Gastroesophageal sphincter (tissue), 4 donors: ENCODE measurements around the gene ZFAND6. TPM values are rescaled to one million over a fixed set of nuclear protein-coding genes. Genes with fewer than 3 reads are reported as not detected.
"Not testable (repeated sequence)": the region's sequence is repeated elsewhere in the genome, so short reads cannot be mapped to it uniquely, and the experiment has no call there.

Experiments
- ATAC-seq: fragments of 150-250 bp; one replicate; pipeline ENCODE4 v1.9.1; 2016; ENCODE audit warnings: mild to moderate bottlenecking, moderate library complexity
- H3K27ac ChIP-seq, 4 donors: fragments of 200-600 bp; sonication (generic) in 3 of 4; 1 replicate in 3 of 4; 2 replicates in 1 of 4; pipeline ENCODE4 v1.5.1; 2016 to 2019
- H3K27me3 ChIP-seq: fragments of 200-600 bp; sonication (generic); one replicate; pipeline ENCODE4 v1.5.1; 2019
- H3K36me3 ChIP-seq, 2 donors: fragments of 200-600 bp; sonication (generic); one replicate each; pipeline ENCODE4 v1.5.1; 2019; ENCODE audit warnings: control low read depth in 1 of 2
- H3K4me1 ChIP-seq, 3 donors: fragments of 200-600 bp; sonication (generic); 1 replicate in 2 of 3; 2 replicates in 1 of 3; pipeline ENCODE4 v1.5.1; 2016 to 2019; ENCODE audit warnings: control low read depth in 2 of 3
- H3K4me3 ChIP-seq, 2 donors: fragments of 200-600 bp; sonication (generic); one replicate each; pipeline ENCODE4 v1.5.1; 2019; ENCODE audit warnings: mild to moderate bottlenecking in 1 of 2, moderate library complexity in 1 of 2
- H3K9me3 ChIP-seq, 3 donors: fragments of 200-600 bp; sonication (generic); one replicate each; pipeline ENCODE4 v1.5.1; 2017 to 2019; ENCODE audit warnings: control low read depth in 2 of 3
- EP300 ChIP-seq: sonication (generic); formaldehyde crosslinking; IDR thresholded peaks from one replicate; pipeline ENCODE4 v1.6.1; 2017; ENCODE audit warnings: antibody characterized with exemption, mild to moderate bottlenecking
- POLR2A ChIP-seq, 2 donors: fragments of 450-650 bp; IDR thresholded peaks; one replicate each; pipeline ENCODE4 v1.6.1; 2017; ENCODE audit warnings: antibody characterized with exemption in 2 of 2, mild to moderate bottlenecking in 2 of 2, moderate library complexity in 1 of 2
- POLR2AphosphoS5 ChIP-seq: sonication (generic); formaldehyde crosslinking; IDR thresholded peaks from one replicate; pipeline ENCODE4 v1.6.1; 2017; ENCODE audit warnings: antibody characterized with exemption
- WGBS, 2 donors: methylation state at CpG; one replicate each; pipeline ENCODE4 v1.1.5; 2018; ENCODE audit warnings: low coverage in 1 of 2; 5-methylcytosine and 5-hydroxymethylcytosine counted together
- total RNA-seq, 4 donors: library from RNA; depleted of rRNA; stranded (reverse); fragments of >200 nt; gene quantifications; one replicate each; pipeline ENCODE4 v1.1.0, GENCODE V29; 2016
- TF ChIP-seq, protein P1 (sequence below), 4 experiments: fragments of 200-600 bp in 2 of 4; fragments of 450-650 bp in 2 of 4; sonication (generic) in 1 of 4; IDR thresholded peaks; one replicate each; pipeline ENCODE4 v1.5.1; 2017 to 2019; ENCODE audit warnings: antibody characterized with exemption in 4 of 4, mild to moderate bottlenecking in 2 of 4, moderate library complexity in 2 of 4

Gene ZFAND6
- total RNA-seq, 4 donors from 2014 or later: 95.6 to 137 (median 131) TPM

DNA sequence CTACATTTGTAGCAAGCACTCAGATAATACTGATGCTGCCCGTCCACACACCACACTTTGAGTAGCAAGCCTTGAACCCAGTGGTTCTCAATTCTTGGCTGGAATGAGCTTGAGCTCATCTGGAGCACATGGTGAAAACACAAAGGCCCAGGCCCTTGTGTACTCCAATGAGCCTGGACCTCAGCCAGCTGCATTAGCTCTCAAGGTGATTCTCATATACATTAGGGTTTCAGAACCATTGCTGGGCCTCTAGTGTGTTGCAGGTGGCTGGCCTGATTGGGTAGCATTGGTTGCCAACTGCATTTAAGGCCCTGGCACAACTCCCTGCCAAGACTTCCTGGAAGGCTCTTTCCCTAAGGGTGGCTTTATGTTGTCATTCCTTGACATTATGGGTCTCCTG is 23.4 kb upstream of the ZFAND6 start:
- no CpG with 5 or more reads among the region's 1 CpG for WGBS, 2 donors
- Histone ChIP-seq H3K4me3 (no peak overlapping the region), H3K4me1 (peaks cover 0 to 6% (median 0%) of the 10 kb centered on the region in 3 donors), H3K27me3 (no peaks in the 10 kb centered on the region), H3K9me3 (no peaks in the 10 kb centered on the region), H3K36me3 (no peaks in the 10 kb centered on the region), H3K27ac (no peak overlapping the region)
- no peak for ATAC-seq
- TF ChIP-seq POLR2AphosphoS5 (no peak), EP300 (no peak), POLR2A (IDR thresholded peaks at IDR 0.05) (no peak)
- TF ChIP-seq, protein P1, sequence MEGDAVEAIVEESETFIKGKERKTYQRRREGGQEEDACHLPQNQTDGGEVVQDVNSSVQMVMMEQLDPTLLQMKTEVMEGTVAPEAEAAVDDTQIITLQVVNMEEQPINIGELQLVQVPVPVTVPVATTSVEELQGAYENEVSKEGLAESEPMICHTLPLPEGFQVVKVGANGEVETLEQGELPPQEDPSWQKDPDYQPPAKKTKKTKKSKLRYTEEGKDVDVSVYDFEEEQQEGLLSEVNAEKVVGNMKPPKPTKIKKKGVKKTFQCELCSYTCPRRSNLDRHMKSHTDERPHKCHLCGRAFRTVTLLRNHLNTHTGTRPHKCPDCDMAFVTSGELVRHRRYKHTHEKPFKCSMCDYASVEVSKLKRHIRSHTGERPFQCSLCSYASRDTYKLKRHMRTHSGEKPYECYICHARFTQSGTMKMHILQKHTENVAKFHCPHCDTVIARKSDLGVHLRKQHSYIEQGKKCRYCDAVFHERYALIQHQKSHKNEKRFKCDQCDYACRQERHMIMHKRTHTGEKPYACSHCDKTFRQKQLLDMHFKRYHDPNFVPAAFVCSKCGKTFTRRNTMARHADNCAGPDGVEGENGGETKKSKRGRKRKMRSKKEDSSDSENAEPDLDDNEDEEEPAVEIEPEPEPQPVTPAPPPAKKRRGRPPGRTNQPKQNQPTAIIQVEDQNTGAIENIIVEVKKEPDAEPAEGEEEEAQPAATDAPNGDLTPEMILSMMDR (IDR thresholded peaks at IDR 0.05): no peak

DNA sequence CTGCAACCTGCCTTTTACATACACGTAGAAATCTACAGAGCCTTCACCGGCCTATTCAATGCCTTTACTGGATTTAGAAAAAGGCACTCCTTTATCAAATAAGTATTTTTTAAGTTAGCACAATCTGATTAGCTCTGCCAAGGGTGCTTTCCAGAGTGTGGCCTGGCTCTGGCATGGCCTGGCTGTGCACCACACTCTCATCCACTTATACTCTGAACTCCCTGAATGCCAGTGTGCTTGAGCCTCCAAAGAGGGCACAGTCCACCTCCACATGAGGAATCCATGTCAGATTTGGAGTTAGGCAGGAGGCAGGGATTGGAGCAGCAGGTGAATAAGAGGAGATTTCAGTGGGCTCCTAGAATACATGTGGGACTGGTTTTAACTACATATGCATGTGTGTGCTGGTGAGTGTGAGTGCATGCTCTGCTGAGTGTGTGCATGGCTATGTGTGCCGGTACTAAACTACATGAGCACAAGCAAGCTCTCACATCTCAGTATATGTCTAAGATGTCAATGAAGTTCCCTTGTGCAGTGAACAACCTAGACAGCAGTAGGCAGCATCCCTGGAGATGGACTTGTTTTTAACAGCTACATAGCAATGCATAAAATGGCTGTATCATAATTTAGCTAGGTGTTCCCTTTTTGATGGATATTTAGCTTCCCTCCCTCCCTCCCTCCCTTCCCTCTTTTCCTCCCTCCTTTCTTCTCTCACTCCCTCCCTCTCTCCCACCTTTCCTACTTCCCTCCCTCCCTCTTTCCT is 17.8 kb upstream of the ZFAND6 start:
- H3K27ac ChIP-seq: no peak overlapping the region
- no peak for ATAC-seq
- no peaks in the 10 kb centered on the region for H3K4me1 ChIP-seq
- no peak overlapping the region for H3K4me3 ChIP-seq
- no peak for TF ChIP-seq POLR2A (IDR thresholded peaks at IDR 0.05)
- TF ChIP-seq POLR2AphosphoS5: no peak
- TF ChIP-seq, protein P1 (IDR thresholded peaks at IDR 0.05): no peak
- TF ChIP-seq EP300: no peak
- no peaks in the 10 kb centered on the region for H3K27me3 ChIP-seq
- 78 to 84% methylated on average over 3 of the region's 3 CpGs for WGBS, 2 donors
- H3K9me3 ChIP-seq: no peaks in the 10 kb centered on the region
- H3K36me3 ChIP-seq: no peaks in the 10 kb centered on the region

DNA sequence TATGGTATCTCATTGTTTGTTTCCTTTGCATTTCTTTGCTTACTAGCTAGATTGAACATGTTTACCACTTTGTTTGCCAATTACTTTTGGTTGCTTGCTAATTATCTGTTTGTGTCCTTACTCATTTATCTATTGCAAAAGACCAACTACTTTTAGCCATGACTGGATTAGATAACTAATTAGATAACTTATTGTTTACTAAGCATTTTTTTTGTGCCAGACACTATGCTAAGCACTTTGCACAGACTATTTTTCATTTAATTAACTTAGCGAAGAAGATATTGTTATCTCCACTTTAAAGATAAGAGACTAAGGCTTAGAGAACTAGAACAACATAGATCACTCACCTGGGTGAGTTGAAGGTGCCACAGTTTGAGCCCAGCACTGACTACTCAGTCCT is 16.9 kb upstream of the ZFAND6 start:
- H3K9me3 ChIP-seq: no peaks in the 10 kb centered on the region
- no peak for ATAC-seq
- WGBS, 2 donors: 50 to 71% methylated on average over 1 of the region's 1 CpG
- no peak overlapping the region for H3K27ac ChIP-seq
- H3K27me3 ChIP-seq: no peaks in the 10 kb centered on the region
- H3K4me1 ChIP-seq: no peaks in the 10 kb centered on the region
- H3K36me3 ChIP-seq: no peaks in the 10 kb centered on the region
- H3K4me3 ChIP-seq: no peak overlapping the region
- no peak for TF ChIP-seq EP300

DNA sequence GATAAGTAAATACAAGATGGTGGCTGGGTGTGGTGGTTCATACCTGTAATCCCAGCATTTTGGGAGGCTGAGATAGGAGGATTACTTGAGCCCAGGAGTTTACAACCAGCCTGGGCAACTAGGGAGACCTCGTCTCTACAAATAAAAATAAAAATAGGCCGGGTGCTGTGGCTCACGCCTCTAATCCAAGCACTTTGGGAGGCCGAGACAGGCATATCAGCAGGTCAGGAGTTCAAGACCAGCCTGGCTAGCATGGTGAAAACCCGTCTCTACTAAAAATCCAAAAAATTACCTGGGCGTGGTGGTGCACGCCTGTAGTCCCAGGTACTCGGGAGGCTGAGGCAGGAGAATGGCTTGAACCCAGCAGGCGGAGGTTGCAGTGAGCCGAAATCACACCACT is 14.3 kb upstream of the ZFAND6 start:
- ATAC-seq, H3K27me3 ChIP-seq, H3K36me3 ChIP-seq, H3K9me3 ChIP-seq, H3K4me3 ChIP-seq, H3K4me1 ChIP-seq, H3K27ac ChIP-seq: not testable (repeated sequence)
- WGBS, 2 donors: 100% methylated on average over 1 to 2 of the region's 10 CpGs

DNA sequence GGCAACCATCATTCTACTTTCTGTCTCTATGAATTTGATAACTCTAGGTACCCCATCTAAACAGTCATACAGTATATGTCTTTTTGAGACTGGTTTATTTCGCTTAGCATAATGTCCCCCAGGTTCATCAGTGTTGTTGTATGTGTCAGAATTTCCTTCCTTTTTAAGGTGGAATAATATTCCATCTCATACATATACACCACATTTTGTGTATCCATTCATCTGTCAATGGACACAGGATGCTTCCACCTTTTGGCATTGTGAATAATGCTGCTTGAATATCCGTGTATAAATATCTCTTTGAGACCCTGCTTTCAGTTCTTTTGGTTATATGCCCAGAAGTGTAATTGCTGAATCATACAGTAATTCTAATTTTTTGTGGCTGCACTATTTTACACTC is 10.4 kb upstream of the ZFAND6 start:
- Histone ChIP-seq H3K27ac (no peak overlapping the region), H3K9me3 (no peaks in the 10 kb centered on the region), H3K27me3 (no peaks in the 10 kb centered on the region), H3K4me1 (no peaks in the 10 kb centered on the region), H3K36me3 (no peaks in the 10 kb centered on the region), H3K4me3 (no peak overlapping the region)
- no peak for ATAC-seq
- 37 to 42% methylated on average over 2 of the region's 2 CpGs for WGBS, 2 donors
- no peak for TF ChIP-seq POLR2A (IDR thresholded peaks at IDR 0.05)
- no peak for TF ChIP-seq EP300
- TF ChIP-seq, protein P1 (IDR thresholded peaks at IDR 0.05): no peak
- no peak for TF ChIP-seq POLR2AphosphoS5

DNA sequence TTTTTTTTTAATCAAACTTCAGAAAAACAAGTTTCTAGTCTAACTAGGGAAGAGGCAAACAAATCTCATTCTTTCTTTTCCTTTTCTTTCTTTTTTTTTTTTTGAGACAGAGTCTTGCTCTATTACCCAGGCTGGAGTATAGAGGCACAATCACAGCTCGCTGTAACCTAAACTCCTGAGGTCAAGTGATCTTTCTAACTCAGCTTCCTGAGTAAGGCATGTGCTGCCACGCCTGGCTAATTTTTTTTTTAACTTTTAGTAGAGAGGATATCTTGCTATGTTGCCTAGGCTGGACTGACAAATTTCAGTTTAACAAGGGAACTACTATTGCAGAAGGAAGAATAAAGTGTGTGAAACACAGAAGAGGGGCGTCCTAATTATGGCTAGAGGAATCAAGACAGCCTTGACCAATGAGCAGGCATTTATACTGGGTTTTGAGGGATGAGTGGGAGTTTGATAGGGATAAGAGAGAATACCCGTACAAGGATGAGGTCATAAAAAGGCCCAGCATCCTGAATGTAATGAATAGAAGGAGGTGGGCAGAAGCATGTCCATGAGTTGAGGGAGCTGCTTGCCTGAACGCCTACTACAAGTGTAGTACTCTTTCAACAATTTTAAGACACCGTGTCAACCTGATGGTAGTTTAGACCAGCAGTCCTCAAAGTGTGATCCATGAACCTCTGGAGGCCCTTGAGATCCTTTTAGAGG is 6.7 kb upstream of the ZFAND6 start:
- no peaks in the 10 kb centered on the region for H3K9me3 ChIP-seq
- H3K4me3 ChIP-seq: no peak overlapping the region
- no peak for ATAC-seq
- no peaks in the 10 kb centered on the region for H3K27me3 ChIP-seq
- TF ChIP-seq POLR2AphosphoS5 (no peak), EP300 (no peak), POLR2A (IDR thresholded peaks at IDR 0.05) (no peak)
- TF ChIP-seq, protein P1 (IDR thresholded peaks at IDR 0.05): no peak
- no peak overlapping the region for H3K27ac ChIP-seq
- 72 to 79% methylated on average over 5 to 6 of the region's 6 CpGs for WGBS, 2 donors
- H3K4me1 ChIP-seq: no peaks in the 10 kb centered on the region
- H3K36me3 ChIP-seq: no peaks in the 10 kb centered on the region
